NCI-H1048 (cell line): Measurements from ENCODE around the gene PDSS2.

Experiments used
- DNase-seq: peaks from one replicate; lab custom pipeline; 2025; lab: John Stamatoyannopoulos, UW

Gene PDSS2

GRCh38 chr6:107116328-107116892, 343.0 kb downstream of the PDSS2 start:
- peak; percentile 58 for DNase-seq

- DNase-seq, result no peak
These were observed 343.6 kb downstream of the PDSS2 start for GRCh38 chr6:107115695-107116327.

GRCh38 chr6:107114926-107115694, 344.3 kb downstream of the PDSS2 start, which contains the start of gene BEND3:
BEND3 (minus strand) TSS chr6:107115515; CDS start chr6:107099285, 16,230 bp downstream.
- DNase-seq, result no peak

- peak; percentile 57 for DNase-seq
These were observed 345.0 kb downstream of the PDSS2 start for GRCh38 chr6:107114213-107114925.

GRCh38 chr6:107110200-107110599, 349.2 kb downstream of the PDSS2 start:
- DNase-seq, result no peak

- DNase-seq, result no peak
These were observed 351.0 kb downstream of the PDSS2 start for GRCh38 chr6:107108201-107108890.

GRCh38 chr6:107107791-107108190, 351.6 kb downstream of the PDSS2 start:
- no peak for DNase-seq

- no peak for DNase-seq
These were observed 353.2 kb downstream of the PDSS2 start for GRCh38 chr6:107106165-107106564.

GRCh38 chr6:107105511-107106116, 353.8 kb downstream of the PDSS2 start:
- no peak for DNase-seq

- no peak for DNase-seq
These were observed 356.3 kb downstream of the PDSS2 start for GRCh38 chr6:107103082-107103481.
